ENCODE data around the gene STXBP6.
"Not testable (repeated sequence)": the region's sequence is repeated elsewhere in the genome, so short reads cannot be mapped to it uniquely, and the experiment has no call there.

Gene STXBP6

DNA sequence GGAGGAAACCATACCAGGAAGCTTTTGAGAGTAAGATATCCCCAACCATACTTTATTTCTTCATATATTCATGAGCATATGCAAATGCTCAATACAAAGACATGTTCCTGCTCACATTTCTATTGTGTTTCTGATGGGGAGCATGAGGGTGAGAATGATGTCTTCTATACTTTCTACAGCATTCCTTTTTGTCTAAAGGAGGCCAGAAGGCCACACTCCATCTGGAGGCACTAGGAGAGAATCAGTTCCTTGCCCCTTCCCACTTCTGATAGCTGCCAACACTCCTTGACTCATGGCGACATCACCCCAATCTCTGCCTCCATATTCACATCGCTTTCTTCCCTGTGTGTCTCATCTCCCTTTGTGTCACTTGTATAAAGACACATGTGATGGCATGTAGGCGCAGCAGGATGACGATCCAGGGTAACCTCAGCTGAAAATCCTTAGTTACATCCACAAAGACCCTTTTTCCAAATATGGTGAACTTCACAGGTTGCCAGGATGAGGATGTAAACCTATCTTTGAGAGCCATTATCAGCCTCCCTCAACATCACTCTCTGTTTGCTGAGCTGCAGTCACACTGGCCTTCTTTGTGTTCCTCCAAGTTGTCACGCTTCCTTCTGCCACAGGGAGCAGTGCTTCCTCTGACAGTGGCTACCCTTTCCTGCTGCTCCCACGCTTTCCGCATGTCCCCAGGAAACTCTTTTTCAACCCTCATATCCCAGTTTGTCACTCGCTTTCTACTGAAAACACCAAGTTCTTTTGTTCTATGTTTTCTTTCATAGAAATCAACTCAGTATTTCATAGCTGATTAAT, 96.9 kb downstream of the STXBP6 start:
- no peak for DNase-seq

DNA sequence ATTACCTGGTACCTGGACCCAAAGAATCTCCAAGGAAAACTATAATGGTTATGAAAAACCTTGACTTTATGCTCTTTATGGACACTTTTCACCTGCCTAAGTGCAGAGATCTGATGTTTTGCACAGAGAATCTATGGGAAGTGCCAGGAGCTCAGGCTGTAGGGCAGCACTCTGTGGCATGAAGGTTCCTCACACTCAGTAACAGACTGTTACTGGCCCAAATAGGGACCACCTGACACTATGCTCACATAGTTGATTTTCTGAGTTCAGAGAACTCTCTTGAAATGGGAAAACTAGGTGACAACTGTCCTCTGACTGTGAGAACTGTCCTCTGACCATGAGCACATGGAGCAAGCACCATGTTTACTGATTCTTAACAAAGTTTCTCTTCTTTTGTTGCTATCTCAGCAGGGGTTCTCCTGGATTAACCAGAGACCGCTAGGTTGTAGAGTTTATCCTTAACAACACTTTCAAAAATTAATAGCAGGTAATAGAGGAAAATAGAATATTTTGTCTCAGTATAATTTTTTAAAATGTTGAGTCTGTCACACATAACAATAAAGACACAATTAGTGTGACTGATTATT, 101.6 kb downstream of the STXBP6 start:
- no peak for DNase-seq

DNA sequence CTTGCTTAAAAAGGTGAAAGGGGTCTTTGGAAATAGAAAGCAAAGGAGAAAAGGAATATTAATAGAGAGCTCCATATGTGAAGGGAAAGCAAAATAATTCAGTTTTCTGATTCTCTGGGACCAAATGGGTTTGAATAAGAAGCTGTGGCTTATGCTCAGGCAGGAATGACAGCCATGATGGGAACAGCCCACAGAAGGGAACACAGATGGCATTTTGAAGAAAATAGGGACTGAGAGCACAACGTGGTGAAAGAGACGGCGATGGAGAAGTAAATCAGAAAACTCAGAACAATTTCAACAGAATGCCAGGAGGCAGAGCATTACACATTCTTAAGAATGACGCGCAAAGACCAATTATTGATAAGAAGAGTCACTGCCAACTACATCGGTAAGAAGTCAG, 102.8 kb downstream of the STXBP6 start:
- DNase-seq, result no peak

DNA sequence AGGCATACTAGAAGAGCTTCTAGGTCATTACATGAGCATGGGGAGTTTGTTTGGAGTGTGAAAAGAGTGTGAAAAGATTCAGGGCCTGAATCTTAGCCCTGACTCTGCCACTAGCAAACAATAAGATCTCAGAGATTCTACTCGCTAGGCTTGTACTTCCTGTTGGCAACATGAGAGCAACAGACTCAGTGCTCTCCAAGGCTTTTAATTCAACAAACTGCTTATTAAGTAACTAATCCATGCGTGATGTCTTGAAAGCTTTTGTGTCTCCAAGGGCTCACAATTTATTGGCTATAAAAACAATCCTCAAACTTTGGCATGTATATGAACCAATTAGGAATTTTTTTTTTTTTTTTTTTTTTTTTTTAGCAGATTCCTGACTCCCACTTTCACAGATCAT, 105.1 kb downstream of the STXBP6 start:
- DNase-seq, result peak; percentile 51

DNA sequence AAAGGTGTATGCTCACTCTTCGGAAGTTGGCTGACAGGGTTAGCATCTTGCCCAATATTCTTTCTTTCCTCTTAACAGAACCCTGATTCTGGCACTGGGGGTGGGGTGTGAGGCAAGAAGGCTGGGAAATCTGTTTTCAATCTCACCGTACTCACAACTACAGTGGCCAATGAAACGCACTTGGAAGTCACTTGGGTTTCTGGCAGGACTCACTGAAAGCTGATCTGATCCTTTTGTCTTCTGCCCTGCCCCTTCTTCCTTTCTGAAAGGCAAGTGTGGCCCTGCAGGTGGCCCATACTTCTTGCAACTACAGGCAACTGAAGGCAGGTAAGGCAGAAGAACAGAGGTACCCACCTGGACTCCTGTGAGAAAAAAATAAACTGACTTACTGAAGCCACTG, 106.9 kb downstream of the STXBP6 start:
- peak; percentile 50 for DNase-seq

DNA sequence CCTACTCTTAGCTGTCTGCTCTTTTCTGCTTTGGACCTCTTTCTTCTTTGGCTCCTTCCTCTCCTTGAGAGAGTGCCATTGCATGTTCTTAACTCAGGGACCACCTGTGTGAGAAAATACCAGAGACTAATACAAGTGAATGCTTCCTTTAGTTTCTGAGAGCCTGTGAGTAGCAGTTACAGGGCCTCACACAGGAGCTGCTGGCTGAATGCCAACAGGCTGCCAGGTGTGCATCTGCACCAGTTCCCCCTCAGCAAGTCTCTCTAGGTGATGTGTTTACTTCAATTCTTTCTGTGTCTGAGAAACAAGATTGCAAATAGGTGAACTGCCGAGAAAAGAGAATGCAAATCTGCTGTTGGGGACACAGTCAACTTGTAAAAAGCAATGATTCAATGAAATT, 108.2 kb downstream of the STXBP6 start:
- DNase-seq, result peak; percentile 87

DNA sequence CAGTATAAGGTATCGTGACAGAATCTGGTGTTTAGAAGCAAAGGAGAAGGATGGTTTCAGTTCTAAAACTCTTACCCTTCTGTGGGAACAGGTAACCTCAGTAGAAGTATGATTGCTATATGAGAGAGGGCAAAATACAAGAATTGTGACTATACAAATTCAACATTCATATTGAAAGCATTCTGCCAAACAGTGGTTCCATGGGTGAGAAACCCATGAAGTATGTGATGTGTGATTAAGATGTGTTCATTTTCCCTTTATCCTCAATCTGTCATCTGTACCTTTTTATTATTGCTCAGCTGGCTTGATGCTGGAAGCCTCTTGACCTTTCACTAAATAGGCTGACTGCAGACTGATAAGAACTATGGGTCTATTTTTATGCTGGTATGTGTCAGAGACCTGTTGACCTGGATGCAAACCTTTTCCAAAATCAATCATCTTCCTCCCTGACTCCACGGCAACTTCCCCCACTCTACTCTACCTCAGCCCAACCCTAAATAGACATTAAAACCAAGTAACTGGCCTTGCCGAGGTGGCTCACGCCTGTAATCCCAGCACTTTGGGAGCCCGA, 109.6 kb downstream of the STXBP6 start:
- no peak for DNase-seq

DNA sequence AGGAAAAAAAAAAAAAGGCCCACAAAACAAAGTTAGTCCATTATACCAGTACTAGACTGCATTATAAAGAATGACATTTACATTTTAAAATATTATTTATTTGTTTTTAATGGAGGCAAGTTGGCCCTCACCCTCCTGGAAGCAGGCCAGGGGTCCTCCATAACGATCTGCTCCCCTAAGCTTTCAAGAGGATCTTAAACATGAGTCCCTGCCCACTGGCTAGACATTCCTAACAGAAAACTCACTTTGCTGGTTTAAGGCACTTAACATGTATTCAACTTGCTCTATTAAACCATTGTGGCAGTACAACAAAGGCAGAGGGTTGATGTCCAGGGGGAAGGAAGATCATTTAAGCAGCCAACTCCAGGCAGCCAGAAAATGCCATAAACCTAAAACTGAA, 111.4 kb downstream of the STXBP6 start:
- DNase-seq, result no peak

DNA sequence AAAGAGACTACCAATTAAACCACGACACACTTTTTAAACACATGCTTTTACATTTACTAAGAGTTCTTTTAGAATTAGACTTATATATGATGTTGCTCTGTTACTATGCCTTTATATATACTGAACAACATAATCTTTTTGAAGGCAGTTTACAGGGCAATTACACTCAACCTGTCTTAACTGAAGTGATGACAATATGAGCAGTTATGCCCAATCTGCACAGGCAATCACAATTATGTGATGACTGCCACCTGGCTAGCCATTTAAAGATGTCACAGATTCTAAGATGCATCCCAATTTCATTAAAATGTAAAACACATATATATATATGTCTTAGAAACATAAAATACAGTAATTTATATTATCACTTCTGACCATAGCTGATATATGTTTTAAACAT, 112.6 kb downstream of the STXBP6 start:
- DNase-seq, result no peak

DNA sequence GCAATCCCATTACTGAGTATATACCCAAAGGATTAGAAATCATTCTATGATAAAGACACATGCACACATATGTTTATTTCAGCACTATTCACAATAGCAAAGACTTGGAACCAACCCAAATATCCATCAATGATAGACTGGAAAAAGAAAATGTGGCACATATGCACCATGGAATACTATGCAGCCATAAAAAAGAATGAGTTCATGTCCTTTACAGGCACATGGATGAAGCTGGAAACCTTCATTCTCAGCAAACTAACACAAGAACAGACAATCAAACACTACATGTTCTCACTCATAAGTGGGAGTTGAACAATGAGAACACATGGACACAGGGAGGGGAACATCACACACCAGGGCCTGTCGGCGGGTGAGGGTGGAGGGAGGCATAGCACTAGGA, 113.2 kb downstream of the STXBP6 start:
- DNase-seq, result not testable (repeated sequence)

DNA sequence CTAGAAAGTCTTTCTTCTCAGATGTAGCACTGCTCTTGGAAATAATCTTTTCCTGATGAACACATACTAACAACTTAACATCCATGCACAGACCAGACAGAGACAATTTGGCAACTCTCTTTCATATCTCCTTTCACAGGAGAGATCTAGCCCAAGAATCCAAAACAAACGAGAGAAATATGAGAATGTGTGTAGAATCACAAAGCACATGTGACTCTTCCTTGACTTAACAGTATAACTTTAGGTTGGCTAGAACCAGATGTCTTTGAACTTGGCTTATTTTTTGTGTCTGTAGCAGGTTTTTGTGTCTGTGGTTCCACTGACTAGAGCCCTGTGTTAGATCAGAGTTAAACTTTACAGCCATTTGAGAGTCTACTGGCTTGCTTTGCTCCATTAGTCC, 114.2 kb downstream of the STXBP6 start:
- DNase-seq, result no peak

DNA sequence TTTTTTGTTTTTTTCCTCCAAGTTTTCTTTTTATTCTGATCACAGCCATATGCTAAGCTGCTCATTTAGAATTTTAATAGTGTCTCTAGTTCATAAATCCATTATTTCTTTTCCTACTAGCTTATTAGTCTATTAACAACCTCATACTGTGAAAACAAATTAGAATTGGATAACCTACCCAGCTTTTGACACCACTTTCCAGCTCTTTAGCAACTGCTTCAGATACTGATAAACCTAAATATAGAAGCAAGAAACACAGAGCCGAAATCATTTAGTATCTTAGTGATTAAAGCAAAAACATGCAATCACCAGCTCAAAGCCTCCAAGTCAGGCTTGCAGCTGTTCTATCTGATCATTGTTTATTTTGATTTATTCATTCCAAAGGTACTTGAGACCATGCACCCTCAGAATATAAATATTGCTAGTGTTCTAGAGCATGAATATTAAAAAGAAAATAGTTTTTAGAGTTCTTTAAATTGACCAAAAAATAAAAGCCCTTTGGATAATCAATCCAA, 121.5 kb downstream of the STXBP6 start:
- no peak for DNase-seq

DNA sequence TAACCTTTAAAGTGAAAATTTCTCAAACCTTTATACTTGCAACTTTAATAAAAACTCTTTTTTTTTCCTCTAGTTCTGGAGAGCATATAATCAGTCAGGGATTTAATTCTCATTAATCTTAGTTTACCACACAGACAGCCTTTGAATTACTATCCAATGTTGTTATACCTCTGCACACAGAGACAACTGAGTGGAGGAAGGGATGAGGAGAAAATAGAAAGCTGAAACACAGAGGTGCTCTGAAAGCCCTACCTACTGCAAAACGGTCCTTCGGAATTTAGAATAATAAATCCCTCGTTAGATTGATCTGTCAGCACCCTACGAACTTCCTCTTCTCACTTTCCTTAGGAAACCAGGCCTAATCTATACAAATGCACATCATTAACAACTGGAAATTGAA, 122.1 kb downstream of the STXBP6 start:
- no peak for DNase-seq

DNA sequence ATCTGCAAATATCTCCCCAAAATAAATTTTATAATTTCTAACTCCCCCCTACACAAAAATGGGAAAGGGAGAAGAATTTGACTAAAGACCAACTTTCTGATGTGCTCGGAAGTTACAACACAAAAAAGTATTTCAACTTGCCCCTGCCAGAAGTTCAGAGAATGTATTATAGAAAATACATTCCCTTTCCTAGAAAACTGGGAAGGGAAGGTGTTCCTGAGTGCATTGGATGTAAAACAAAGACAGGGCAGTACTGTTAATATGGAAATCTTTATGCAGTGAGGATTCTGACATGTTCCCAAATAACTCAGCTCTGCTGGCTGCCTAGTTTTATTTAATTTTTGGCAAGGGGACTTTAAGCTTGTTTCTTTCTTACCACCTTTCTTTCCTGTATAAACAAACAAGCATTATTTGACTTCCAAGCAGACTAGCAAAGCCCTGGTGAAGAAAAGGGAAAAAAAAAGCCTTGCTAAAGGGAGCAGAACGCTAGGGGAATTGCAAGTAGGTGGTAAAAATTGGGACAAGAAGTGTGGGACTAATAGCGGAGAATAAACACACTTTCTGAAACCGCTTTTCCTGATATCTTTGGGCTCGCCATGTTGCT, 124.1 kb downstream of the STXBP6 start:
- no peak for DNase-seq

DNA sequence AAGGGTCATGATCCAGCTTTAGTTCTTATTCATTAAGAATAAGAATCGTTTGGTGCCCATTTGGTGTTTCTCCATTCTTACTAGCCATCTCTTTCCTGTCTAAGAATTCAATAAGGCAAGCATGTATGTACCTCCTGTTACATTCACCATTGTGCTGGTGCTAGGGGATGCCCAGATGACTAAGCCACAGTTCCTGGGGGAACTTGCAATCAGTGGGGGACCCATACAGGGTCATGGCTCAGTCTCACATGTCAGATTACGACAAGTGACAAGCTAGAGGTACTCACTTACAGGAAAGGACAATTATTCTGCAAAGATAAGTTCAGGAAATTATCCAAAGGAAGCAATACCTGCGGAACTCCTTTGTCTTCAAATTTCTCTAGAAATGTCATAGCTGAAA, 125.4 kb downstream of the STXBP6 start:
- no peak for DNase-seq

DNA sequence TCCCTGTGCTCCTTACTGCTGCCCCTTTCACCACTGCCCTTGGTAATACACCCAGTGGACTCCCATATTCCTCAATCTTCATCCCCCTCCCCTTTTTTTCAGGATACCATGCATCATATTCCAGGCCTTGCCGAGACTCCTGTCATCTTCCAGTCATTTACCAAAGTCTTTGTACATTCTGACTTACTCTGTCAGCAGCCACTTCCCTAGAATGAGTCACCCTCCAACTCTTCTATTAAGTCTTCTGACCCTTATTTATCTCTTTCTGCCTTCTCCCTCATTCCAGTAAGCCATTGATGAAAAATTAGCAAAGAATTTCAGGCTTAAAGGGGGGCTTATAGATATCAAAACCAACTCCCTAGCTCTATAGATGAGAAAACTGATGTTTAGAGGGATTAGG, 128.0 kb downstream of the STXBP6 start:
- DNase-seq, result no peak

DNA sequence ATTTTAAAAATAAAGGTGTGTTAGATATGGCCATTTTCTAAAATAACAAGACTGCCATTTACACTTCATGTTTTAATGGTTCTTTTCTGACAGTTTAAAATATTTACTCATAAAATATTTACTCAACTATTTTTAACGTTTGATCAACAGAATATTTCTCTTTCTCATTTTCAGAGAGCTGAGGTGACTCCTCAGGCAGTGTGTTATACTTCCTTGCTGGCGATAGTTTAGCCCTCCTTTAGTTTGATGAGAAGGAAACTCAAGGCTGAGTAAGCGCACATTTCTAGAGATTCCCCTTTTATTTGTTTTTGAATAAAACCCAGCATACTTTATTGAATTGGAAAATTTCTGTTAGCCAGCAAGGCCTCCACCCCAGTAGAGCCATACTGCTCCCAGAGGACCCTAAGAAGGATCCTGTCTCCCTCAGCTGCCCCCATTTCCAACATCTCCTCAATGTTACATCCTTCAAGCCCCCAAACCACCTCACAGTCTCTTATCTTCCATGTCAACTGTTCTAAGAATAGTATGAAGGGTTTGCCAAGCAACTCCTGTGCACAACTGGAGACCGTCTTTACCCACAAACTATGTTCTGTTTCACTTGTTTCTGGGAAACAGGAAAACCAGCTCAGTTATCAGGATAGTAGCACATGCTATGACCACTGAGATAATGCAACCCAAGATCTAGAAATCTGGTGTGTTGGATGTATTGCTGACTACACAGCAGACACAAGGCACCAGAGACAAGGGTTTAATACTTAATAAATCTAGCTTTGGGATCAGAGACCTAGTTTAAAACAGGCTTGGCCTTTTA, 129.5 kb downstream of the STXBP6 start:
- no peak for DNase-seq

DNA sequence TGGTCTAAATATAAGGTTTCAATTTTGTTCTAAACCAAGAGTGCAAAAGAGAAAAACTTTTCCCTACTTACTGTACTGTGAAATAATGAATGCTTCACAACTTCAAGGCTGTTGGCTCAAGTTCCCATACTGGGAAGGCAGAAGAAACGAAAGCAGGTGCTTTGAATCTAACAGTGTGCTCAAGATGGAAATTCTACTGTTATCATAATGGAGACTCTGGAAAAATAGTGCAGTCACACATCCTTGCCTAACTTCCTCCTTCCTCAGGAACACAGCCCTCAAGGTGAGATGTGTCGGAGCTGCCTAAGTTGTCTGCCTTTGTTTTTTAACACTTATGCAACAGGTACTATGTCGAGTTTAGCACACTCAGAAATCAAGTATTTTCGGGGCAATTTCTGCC, 131.1 kb downstream of the STXBP6 start:
- no peak for DNase-seq

DNA sequence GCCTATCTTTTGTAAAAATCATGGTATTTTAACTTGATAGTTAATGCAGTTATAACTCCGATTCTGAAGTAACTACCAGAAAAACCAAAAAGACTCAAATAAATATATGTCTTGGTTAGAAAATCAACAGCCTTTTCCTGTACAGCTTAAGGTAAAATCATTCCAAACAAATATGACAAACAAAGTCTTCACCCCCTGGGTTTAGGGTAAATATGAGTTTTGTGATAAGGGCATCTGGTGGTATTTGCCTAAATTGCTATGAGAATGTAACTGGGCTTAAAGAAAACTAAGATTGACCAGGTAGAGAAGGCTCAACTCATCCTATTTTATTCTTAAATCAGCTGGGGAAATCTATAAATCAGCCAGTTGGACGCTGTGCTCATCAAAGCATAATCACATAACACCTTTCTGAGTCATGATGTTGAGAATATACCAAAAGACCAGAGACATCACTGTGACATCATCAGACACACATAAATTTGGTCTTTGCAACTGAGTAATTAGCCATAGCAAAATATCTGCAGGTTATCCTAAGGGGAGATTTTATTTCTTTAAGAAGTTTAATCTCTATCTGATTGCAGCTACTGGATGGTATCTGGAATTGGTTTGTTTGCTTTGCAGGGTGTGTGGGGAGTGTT, 133.9 kb downstream of the STXBP6 start:
- no peak for DNase-seq

DNA sequence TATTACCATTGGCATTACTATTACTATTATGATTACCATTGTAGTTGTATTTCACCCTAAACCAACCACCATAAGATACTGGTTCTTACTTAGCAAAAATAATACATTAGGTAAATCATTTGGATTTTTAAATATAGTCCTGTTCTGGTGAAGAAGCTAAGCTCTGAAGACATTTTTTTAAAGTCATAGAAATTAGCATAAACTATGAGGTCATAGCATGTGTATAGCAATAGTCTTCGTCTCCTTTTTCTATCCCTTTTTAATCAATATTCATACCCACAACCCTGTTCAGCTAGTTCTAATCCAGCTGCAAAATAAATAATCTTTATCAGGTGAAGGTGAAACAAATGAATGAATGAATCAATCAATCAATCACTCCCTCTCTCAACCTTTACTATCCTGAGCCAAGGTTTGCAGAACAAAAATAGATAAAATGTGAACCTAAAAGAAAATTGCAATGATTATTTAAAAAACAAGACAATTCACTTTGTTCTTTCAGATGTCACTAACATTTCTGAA, 134.5 kb downstream of the STXBP6 start:
- no peak for DNase-seq

DNA sequence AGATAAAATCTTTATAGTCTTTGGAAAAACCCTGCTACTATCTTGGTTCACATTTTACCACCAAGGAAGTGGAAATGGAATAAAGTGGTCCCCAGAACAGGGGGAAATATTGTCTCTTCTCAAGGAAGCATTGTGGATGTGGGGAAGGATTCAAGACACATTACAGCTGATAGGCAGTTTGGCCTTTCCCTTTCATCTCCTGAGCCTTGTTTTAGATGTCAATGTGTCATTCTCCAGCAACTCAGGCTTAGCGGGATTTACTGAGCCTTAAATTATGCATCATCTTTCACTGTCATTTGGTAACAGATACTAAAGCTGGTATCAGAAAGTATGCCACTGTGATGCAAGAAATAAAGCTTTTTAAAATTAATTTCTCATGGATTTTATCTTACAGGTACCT, 136.2 kb downstream of the STXBP6 start:
- DNase-seq, result no peak

DNA sequence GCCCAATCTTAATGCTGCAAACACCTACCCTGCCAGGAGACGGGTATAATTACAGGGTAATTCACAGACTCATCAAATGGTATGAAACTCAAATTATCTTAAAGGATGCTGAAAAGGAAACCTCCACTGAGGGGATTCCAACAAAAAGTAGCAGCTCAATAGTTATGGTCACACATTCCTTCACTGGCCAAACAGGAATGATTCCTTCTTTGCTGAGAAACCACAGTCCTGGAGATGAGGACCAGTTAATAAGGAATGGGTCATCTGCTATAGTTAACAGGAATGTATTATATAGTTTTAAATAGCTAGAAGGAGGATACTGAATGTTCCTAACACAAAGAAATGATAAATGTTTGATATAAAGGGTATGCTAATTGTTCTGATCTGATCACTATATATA, 136.9 kb downstream of the STXBP6 start:
- DNase-seq, result no peak

Data from NCI-H510A treated with DMSO at 0.1 percent for 48 hours (cell line).